Neural progenitor cell (in vitro differentiated cells): Measurements from ENCODE around the gene ZBTB9.

ENCODE experiments used
- EZH2 ChIP-seq: fragments of 200-600 bp; sonication (generic); IDR thresholded peaks from 2 replicates; pipeline ENCODE4 v1.6.1; 2017; ENCODE audit warnings: antibody characterized with exemption, mild to moderate bottlenecking, moderate library complexity
- EZH2phosphoT487 ChIP-seq: fragments of 200-600 bp; sonication (generic); IDR thresholded peaks from 2 replicates; pipeline ENCODE4 v1.6.1; 2017; ENCODE audit warnings: antibody characterized with exemption
- TF ChIP-seq, protein P1 (sequence below): fragments of 200-600 bp; sonication (generic); IDR thresholded peaks from 2 replicates; pipeline ENCODE4 v1.5.1; 2017; ENCODE audit warnings: antibody characterized with exemption, mild to moderate bottlenecking

DNA sequence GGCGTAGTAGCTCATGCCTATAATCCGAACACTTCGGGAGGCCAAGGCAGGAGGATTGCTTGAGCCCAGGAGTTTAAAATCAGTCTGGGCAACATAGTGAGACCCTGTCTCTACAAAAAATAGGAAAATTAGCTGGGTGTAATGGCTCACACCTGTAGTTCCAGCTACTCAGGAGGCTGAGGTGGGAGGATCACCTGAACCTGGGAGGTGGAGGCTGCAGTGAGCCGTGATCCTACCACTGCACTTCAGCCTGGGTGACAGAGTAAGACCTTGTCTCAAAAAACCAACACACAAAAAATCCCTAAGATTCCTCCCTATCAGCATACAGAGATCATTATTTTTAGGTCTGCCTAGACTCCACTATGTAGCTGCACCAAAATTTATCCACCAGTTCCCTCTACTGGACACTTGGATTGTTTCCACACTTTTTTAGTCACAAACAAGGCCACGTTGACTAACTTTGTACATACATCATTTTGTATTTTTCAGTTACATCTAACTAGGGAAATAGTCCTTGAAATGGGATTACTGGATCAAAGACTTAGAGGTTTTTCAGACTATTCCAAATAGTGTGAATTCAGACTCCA lies 47.2 kb upstream of the ZBTB9 start:
- TF ChIP-seq, protein P1, sequence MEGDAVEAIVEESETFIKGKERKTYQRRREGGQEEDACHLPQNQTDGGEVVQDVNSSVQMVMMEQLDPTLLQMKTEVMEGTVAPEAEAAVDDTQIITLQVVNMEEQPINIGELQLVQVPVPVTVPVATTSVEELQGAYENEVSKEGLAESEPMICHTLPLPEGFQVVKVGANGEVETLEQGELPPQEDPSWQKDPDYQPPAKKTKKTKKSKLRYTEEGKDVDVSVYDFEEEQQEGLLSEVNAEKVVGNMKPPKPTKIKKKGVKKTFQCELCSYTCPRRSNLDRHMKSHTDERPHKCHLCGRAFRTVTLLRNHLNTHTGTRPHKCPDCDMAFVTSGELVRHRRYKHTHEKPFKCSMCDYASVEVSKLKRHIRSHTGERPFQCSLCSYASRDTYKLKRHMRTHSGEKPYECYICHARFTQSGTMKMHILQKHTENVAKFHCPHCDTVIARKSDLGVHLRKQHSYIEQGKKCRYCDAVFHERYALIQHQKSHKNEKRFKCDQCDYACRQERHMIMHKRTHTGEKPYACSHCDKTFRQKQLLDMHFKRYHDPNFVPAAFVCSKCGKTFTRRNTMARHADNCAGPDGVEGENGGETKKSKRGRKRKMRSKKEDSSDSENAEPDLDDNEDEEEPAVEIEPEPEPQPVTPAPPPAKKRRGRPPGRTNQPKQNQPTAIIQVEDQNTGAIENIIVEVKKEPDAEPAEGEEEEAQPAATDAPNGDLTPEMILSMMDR: peak; percentile 19
- TF ChIP-seq EZH2 (no peak), EZH2phosphoT487 (no peak)
